WTC11 (cell line): ENCODE results near the gene LOXL1.

Source experiments
- FOXK1 ChIP-seq: sonication (generic); formaldehyde crosslinking; IDR thresholded peaks from 2 replicates; pipeline ENCODE4 v1.8.0; 2022; ENCODE audit warnings: mild to moderate bottlenecking, moderate library complexity, missing genetic modification reagents
- KAT7 ChIP-seq: sonication (generic); formaldehyde crosslinking; IDR thresholded peaks from 2 replicates; pipeline ENCODE4 v1.8.1; 2023; ENCODE audit warnings: missing genetic modification reagents, mild to moderate bottlenecking, borderline replicate concordance
- SMAD4 ChIP-seq: sonication (generic); formaldehyde crosslinking; IDR thresholded peaks from 2 replicates; pipeline ENCODE4 v1.8.0; 2022; ENCODE audit warnings: mild to moderate bottlenecking, missing genetic modification reagents
- TEAD1 ChIP-seq: sonication (generic); formaldehyde crosslinking; IDR thresholded peaks from 2 replicates; pipeline ENCODE4 v1.8.0; 2022; ENCODE audit warnings: mild to moderate bottlenecking, missing genetic modification reagents
- TEAD4 ChIP-seq: sonication (generic); formaldehyde crosslinking; IDR thresholded peaks from 2 replicates; pipeline ENCODE4 v1.8.0; 2022; ENCODE audit warnings: mild to moderate bottlenecking, missing genetic modification reagents
- ZNF396 ChIP-seq: fragments of 250-450 bp; sonication (Bioruptor Pico); IDR thresholded peaks from 2 replicates; pipeline ENCODE4 v1.8.0; 2021; ENCODE audit warnings: mild to moderate bottlenecking, moderate library complexity, borderline replicate concordance
- TF ChIP-seq, protein P1 (sequence below): sonication (generic); formaldehyde crosslinking; IDR thresholded peaks from 2 replicates; pipeline ENCODE4 v1.8.1; 2023; ENCODE audit warnings: mild to moderate bottlenecking, missing genetic modification reagents, moderate library complexity
- TF ChIP-seq, protein P2 (sequence below): fragments of 200-600 bp; IDR thresholded peaks from 2 replicates; pipeline ENCODE4 v1.8.0; 2022; ENCODE audit warnings: antibody characterized with exemption
- TF ChIP-seq, protein P3 (sequence below): sonication (generic); formaldehyde crosslinking; IDR thresholded peaks from 2 replicates; pipeline ENCODE4 v1.8.0; 2022; ENCODE audit warnings: mild to moderate bottlenecking, missing genetic modification reagents
- TF ChIP-seq, protein P4 (sequence below): sonication (generic); formaldehyde crosslinking; IDR thresholded peaks from 2 replicates; pipeline ENCODE4 v1.8.1; 2022; ENCODE audit warnings: low read depth, mild to moderate bottlenecking, moderate library complexity, missing genetic modification reagents, borderline replicate concordance
- TF ChIP-seq, protein P5 (sequence below): sonication (generic); formaldehyde crosslinking; IDR thresholded peaks from 2 replicates; pipeline ENCODE4 v1.8.0; 2022; ENCODE audit warnings: mild to moderate bottlenecking, missing genetic modification reagents

DNA sequence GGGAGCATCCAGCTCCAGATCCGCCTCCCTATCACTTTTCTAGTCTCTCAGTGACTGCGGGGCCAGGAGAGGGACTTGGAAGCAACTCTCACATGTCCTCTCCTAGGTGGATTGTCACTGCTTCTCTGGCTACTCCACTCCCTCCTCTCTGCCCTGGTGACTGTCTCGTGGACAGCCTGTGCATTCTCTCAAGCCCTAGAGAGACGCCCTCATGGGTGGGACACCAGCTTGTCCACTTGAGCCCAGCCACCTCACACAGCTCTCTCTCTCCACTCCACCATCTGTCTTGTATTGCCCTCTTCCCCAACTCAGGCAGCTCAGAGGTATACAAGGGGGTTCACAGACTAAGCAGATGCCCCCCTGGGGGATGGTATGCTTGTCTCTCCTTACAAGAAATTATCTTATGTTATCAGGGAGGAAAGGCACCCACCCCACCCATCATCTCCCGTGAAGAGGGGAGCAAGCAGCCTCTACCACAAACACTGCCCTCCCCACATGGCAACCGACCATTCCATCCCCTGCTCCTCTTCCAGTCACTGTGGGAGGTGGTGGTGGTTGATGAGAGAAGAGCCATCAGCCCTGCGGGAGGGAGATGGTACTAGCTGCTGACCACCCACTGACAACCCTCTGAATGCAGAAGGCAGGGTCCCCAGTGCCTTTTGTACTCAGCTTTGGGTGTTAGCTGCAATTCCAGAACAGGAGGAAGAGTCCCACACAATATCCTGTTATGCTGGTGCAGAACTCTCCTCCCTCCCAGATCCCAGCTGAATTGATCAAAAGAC lies 15.5 kb upstream of the LOXL1 start:
- TF ChIP-seq, protein P1, sequence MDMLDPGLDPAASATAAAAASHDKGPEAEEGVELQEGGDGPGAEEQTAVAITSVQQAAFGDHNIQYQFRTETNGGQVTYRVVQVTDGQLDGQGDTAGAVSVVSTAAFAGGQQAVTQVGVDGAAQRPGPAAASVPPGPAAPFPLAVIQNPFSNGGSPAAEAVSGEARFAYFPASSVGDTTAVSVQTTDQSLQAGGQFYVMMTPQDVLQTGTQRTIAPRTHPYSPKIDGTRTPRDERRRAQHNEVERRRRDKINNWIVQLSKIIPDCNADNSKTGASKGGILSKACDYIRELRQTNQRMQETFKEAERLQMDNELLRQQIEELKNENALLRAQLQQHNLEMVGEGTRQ (CRISPR knock-in tag) = no peak
- TF ChIP-seq, protein P2, sequence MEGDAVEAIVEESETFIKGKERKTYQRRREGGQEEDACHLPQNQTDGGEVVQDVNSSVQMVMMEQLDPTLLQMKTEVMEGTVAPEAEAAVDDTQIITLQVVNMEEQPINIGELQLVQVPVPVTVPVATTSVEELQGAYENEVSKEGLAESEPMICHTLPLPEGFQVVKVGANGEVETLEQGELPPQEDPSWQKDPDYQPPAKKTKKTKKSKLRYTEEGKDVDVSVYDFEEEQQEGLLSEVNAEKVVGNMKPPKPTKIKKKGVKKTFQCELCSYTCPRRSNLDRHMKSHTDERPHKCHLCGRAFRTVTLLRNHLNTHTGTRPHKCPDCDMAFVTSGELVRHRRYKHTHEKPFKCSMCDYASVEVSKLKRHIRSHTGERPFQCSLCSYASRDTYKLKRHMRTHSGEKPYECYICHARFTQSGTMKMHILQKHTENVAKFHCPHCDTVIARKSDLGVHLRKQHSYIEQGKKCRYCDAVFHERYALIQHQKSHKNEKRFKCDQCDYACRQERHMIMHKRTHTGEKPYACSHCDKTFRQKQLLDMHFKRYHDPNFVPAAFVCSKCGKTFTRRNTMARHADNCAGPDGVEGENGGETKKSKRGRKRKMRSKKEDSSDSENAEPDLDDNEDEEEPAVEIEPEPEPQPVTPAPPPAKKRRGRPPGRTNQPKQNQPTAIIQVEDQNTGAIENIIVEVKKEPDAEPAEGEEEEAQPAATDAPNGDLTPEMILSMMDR = no peak
- TF ChIP-seq, protein P3, sequence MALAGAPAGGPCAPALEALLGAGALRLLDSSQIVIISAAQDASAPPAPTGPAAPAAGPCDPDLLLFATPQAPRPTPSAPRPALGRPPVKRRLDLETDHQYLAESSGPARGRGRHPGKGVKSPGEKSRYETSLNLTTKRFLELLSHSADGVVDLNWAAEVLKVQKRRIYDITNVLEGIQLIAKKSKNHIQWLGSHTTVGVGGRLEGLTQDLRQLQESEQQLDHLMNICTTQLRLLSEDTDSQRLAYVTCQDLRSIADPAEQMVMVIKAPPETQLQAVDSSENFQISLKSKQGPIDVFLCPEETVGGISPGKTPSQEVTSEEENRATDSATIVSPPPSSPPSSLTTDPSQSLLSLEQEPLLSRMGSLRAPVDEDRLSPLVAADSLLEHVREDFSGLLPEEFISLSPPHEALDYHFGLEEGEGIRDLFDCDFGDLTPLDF (CRISPR knock-in tag) = no peak
- TF ChIP-seq, protein P4, sequence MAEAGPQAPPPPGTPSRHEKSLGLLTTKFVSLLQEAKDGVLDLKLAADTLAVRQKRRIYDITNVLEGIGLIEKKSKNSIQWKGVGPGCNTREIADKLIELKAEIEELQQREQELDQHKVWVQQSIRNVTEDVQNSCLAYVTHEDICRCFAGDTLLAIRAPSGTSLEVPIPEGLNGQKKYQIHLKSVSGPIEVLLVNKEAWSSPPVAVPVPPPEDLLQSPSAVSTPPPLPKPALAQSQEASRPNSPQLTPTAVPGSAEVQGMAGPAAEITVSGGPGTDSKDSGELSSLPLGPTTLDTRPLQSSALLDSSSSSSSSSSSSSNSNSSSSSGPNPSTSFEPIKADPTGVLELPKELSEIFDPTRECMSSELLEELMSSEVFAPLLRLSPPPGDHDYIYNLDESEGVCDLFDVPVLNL (CRISPR knock-in tag) = no peak
- TF ChIP-seq TEAD1 (CRISPR knock-in tag) = no peak
- no peak for TF ChIP-seq KAT7 (CRISPR knock-in tag)
- no peak for TF ChIP-seq SMAD4 (CRISPR knock-in tag)
- TF ChIP-seq FOXK1 (CRISPR knock-in tag) = no peak
- TF ChIP-seq TEAD4 (CRISPR knock-in tag) = no peak
- TF ChIP-seq, protein P5, sequence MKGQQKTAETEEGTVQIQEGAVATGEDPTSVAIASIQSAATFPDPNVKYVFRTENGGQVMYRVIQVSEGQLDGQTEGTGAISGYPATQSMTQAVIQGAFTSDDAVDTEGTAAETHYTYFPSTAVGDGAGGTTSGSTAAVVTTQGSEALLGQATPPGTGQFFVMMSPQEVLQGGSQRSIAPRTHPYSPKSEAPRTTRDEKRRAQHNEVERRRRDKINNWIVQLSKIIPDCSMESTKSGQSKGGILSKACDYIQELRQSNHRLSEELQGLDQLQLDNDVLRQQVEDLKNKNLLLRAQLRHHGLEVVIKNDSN = no peak
- no peak for TF ChIP-seq ZNF396 (CRISPR knock-in tag)
